ENCODE measurements around the gene SHISAL2A.
A peak's percentile ranks its signal among the peaks of the same experiment; 100 is the strongest.
"Not testable (repeated sequence)": the region's sequence is repeated elsewhere in the genome, so short reads cannot be mapped to it uniquely, and the experiment has no call there.

SHISAL2A gene

GRCh38 chr1:52691821-52692220 lies 58.9 kb downstream of the SHISAL2A start:
- DNase-seq: no peak

GRCh38 chr1:52692697-52693096 lies 59.7 kb downstream of the SHISAL2A start:
- DNase-seq: no peak

DNA sequence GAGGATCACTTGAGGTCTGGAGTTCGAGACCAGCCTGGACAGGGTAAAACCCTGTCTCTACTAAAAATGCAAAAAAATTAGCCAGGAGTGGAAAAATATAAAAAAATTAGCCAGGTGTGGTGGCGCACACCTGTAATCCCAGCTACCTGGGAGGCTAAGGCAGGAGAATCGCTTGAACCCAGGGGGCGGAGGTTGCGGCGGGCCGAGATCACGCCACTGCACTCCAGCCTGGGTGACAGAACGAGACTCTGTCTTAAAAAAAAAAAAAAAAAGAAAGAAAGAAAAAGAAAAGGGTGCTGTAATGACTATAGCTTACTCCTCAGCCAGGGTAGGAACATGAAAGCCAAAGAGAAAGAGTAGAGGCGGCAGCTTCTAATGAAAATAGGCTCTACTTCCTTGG lies 60.4 kb downstream of the SHISAL2A start:
- not testable (repeated sequence) for DNase-seq

DNA sequence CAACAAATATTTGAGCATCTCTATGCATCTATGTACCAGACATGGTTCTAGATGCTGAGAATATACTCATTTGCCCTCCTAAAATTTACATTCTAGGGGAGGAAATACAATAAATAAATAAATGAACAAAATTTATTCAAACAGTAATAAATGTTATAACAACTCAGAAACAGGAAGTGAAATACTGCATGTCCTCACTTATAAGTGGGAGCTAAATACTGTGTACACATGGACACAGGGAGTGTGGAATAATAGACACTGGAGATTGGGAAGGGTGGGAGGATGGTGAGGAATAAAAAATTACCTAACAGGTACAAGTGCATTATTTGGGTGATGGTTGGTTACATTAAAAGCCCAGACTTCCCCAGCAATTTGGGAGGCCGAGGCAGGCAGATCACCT lies 60.9 kb downstream of the SHISAL2A start:
- DNase-seq: no peak

DNA sequence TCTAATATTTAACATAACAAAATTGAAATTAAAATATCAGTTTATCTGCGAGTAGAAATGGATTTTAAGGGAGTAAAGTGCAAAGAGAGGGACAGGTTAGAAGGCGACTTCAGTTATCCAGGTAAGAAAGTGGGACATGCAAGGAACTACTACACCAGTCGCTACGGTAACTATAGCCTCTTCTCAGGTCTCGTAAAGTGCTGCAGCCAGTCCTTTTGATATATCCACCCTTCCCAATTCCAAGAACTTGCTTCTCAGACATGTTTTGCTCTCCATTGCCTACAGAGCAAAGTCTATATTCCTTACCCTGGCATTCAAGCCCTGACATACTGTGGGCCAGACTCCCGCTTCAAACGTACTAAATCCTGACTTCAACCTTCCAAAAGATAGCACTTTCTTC lies 62.7 kb downstream of the SHISAL2A start:
- DNase-seq: no peak

DNA sequence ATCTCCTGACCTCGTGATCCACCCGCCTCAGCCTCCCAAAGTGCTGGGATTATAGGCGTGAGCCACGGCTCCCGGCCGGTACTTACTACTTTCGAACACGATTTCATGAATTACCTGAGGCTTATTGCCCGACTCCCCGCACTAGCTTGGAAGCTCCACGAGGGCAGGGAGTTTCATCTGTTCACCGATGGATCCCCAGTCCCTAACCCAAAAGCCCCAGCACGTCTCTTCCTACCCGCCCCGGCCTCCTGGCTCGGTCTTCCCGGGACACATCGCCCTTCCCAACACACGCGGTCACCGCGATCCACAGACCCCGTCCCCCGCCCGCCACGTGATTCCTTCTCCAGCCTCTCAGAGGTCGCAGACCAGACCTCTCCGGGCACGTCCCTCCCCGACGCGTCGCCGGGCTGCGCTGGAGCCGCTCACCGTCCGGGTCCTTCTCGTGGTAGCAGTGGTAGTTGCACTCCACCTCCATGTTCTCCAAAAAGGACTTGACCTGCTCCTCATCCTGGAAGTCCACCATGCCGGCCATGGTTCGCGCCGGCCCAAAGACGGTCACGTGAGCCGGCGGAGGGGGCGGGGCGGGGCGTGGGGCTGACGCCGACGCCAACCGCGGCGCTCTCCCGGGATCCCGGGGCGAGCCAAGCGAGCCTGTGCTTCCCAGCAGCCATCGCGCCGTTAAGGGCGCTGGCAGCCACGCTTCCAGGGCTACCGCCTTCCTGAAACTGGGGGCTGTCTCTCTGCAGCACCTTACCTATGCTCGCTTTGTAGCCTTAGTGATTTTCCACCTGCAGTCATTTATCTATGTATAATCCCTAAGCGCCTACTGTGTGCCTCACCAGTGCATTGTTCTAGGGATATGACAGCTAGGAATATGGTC lies 65.1 kb downstream of the SHISAL2A start, which contains the start of gene COA7:
Gene COA7, minus strand, starts transcription at position 553 of the 880 bp plus-strand sequence. Its CDS starts 21 bp downstream, at position 532.
- peak; percentile 22 to 25 for DNase-seq

DNA sequence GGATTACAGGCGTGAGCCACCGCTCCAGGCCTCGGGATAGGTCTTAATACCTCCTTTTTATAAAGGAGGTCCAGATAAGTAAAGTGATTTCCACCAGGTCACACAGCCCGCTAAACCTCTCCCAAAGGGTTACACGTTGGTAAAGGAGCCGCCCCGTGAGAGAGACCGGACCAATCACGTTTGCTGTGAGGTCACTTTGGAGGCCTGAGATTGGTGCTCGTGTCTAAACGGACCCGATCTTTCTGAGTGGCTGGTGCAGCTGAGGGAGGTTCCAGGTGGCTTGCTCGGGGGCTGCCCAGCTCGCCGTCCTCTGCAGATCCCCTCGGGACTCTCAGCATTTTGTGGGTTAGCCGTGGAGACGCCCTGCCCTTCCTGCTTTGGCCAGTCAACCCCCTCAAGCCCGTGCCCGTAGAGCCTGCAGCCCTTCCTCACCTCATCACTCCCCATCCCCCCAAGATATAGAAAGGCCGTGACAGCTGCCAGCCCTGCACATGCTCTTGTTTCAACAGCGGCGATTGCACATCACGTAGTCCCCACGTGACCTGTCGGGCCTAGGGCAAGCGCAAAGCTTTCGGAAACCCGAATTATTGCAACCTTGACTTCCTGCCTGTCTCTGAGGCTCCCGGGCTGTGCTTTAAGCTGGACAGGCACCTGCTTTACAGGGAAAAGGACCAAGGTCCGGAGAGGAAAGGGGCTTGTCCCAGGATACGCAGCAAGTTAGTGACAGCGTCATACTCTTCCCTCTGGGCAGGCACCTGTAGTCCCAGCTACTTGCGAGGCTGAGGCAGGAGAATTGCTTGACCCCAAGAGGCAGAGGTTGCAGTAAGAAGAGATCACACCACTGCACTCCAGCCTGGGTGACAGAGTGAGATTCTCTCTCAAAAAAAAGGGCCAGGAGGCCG lies 70.2 kb downstream of the SHISAL2A start:
- peak; percentile 77 to 86 for DNase-seq

DNA sequence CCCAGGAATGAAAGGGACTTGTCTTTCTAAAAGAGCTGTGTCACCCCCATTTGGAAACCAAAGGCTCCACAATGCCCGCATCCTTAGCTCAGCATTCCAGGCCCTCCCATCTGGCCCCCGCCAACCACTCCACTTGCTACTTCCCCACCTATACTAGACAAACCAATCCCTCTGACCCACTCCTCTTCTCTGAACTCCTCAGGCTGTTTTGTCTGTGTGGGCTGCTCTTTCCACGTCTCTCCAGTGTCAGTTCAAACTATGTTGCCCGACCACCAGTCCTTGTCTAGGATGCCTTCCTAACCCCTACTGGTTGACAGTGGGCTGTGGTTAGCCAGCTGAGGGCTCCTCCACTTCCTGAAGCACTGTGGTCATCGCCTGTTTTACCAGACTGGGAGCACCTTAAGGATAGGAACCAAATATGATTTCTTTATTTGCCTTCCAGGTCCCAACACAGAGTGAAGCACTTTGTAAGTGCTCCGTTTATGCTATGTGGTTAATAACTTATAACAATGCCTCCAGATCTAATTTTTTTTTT lies 73.2 kb downstream of the SHISAL2A start:
- DNase-seq: no peak
